Mammary epithelial cell (primary cell): ENCODE measurements around the gene PROC.
"Not testable (repeated sequence)": the region's sequence is repeated elsewhere in the genome, so short reads cannot be mapped to it uniquely, and the experiment has no call there.

Experiments used
- CTCF ChIP-seq, 2 donors: IDR thresholded peaks in 1 of 2; conservative IDR thresholded peaks in 1 of 2; 2 replicates each; pipeline ENCODE4 v1.5.1; 2011 to 2012; ENCODE audit warnings: inconsistent platforms in 2 of 2, low read length in 2 of 2, mild to moderate bottlenecking in 2 of 2, control low read depth in 1 of 2, low read depth in 1 of 2; ENCODE audit not compliant: insufficient read depth in 1 of 2; ENCODE audit errors: extremely low read depth in 1 of 2
- EZH2 ChIP-seq: IDR thresholded peaks from 2 replicates; pipeline ENCODE4 v1.6.1; 2012; ENCODE audit warnings: low read length, inconsistent platforms, borderline replicate concordance

- not testable (repeated sequence) for TF ChIP-seq CTCF (conservative IDR thresholded peaks at IDR 0.05 in 1 of 2, IDR thresholded peaks at IDR 0.05 in 1 of 2; ENCODE audit: extremely low read depth in 1 of 2, insufficient read depth in 1 of 2, low read depth in 1 of 2, low read length in 2 of 2); EZH2
Observed at GRCh38 chr2:127452423-127452822, 34.2 kb downstream of the PROC start.
